Thyroid gland (tissue), 4 donors: ENCODE results near the gene KCNQ1. TPM values are rescaled to one million over a fixed set of nuclear protein-coding genes. Genes with fewer than 3 reads are reported as not detected.

ENCODE experiments used
- DNase-seq, 2 donors: peaks; one replicate each; pipeline ENCODE4 v3.0.0-alpha.2; 2019
- H3K27ac ChIP-seq, 3 donors: fragments of 200-600 bp; sonication (generic); 1 replicate in 2 of 3; 2 replicates in 1 of 3; pipeline ENCODE4 v1.5.1; 2016 to 2019; ENCODE audit warnings: mild to moderate bottlenecking in 1 of 3, moderate library complexity in 1 of 3
- H3K27me3 ChIP-seq: fragments of 200-600 bp; sonication (generic); one replicate; pipeline ENCODE4 v1.5.1; 2019
- H3K36me3 ChIP-seq, 2 donors: fragments of 200-600 bp; sonication (generic); one replicate each; pipeline ENCODE4 v1.5.1; 2016 to 2019
- H3K4me1 ChIP-seq, 2 donors: fragments of 200-600 bp; sonication (generic); one replicate each; pipeline ENCODE4 v1.5.1; 2017 to 2019
- H3K4me3 ChIP-seq, 3 donors: fragments of 200-600 bp; sonication (generic); replicated peaks in 1 of 3; 1 replicate in 2 of 3; 2 replicates in 1 of 3; pipeline ENCODE4 v1.5.1; 2016; ENCODE audit warnings: mild to moderate bottlenecking in 1 of 3
- H3K9me3 ChIP-seq: fragments of 200-600 bp; sonication (generic); one replicate; pipeline ENCODE4 v1.5.1; 2017
- CTCF ChIP-seq, 6 experiments: fragments of 200-600 bp in 3 of 6; fragments of 450-650 bp in 3 of 6; sonication (generic) in 3 of 6; IDR thresholded peaks; one replicate each; pipeline ENCODE4 v1.5.1; 2016 to 2019; ENCODE audit warnings: antibody characterized with exemption in 6 of 6, mild to moderate bottlenecking in 2 of 6, inconsistent platforms in 1 of 6, moderate library complexity in 1 of 6
- POLR2A ChIP-seq, 2 donors: fragments of 450-650 bp; IDR thresholded peaks; one replicate each; pipeline ENCODE4 v1.6.1; 2017; ENCODE audit warnings: antibody characterized with exemption in 2 of 2, mild to moderate bottlenecking in 2 of 2, moderate library complexity in 1 of 2
- WGBS, 2 donors: methylation state at CpG; one replicate each; pipeline ENCODE4 v1.1.5; 2017; 5-methylcytosine and 5-hydroxymethylcytosine counted together
- intact Hi-C: fragments of 100-400 bp; cut with DNase I; formaldehyde crosslinking; loops from one replicate; pipeline ENCODE4 v1.15.1; 2023
- total RNA-seq, 4 donors: library from RNA; depleted of rRNA; stranded (reverse); fragments of >200 nt; gene quantifications; one replicate each; pipeline ENCODE4 v1.2.3, GENCODE V29; 2016

KCNQ1 gene
- total RNA-seq, 4 donors from 2014 or later = 51.3 to 103 (median 97.8) TPM

- DNase-seq = no peak
- no peaks in the 10 kb centered on the region for H3K27me3 ChIP-seq
- no peak overlapping the region for H3K27ac ChIP-seq
- H3K4me1 ChIP-seq = no peaks in the 10 kb centered on the region
- no peak overlapping the region for H3K4me3 ChIP-seq
- H3K9me3 ChIP-seq = no peaks in the 10 kb centered on the region
- no peaks in the 10 kb centered on the region for H3K36me3 ChIP-seq
- intact Hi-C loops = no loop called here
- WGBS, 2 donors = 87 to 94% methylated on average over 13 to 15 of the region's 17 CpGs
- TF ChIP-seq POLR2A (IDR thresholded peaks at IDR 0.05) (no peak), CTCF (IDR thresholded peaks at IDR 0.05) (no peak)
These were observed 275.2 kb downstream of the KCNQ1 start for GRCh38 chr11:2719831-2720590.

GRCh38 chr11:2721210-2721916, 276.6 kb downstream of the KCNQ1 start:
- no peaks in the 10 kb centered on the region for H3K36me3 ChIP-seq
- peaks cover 0 to 3% of the 10 kb centered on the region in 2 donors for H3K4me1 ChIP-seq
- H3K27me3 ChIP-seq = no peaks in the 10 kb centered on the region
- no peak for DNase-seq
- TF ChIP-seq CTCF (IDR thresholded peaks at IDR 0.05) = no peak
- TF ChIP-seq POLR2A (IDR thresholded peaks at IDR 0.05) = no peak
- WGBS, 2 donors = 89 to 91% methylated on average over 23 to 27 of the region's 27 CpGs
- intact Hi-C loops = no loop called here
- H3K9me3 ChIP-seq = no peaks in the 10 kb centered on the region
- H3K27ac ChIP-seq = no peak overlapping the region
- no peak overlapping the region for H3K4me3 ChIP-seq

- DNase-seq = no peak
- intact Hi-C loops = no loop called here
- no peaks in the 10 kb centered on the region for H3K36me3 ChIP-seq
- H3K4me1 ChIP-seq = peaks cover 0 to 3% of the 10 kb centered on the region in 2 donors
- TF ChIP-seq POLR2A (IDR thresholded peaks at IDR 0.05) (no peak), CTCF (IDR thresholded peaks at IDR 0.05) (no peak)
- no peak overlapping the region for H3K4me3 ChIP-seq
- 89 to 90% methylated on average over 12 to 14 of the region's 15 CpGs for WGBS, 2 donors
- H3K27ac ChIP-seq = no peak overlapping the region
- no peaks in the 10 kb centered on the region for H3K9me3 ChIP-seq
- H3K27me3 ChIP-seq = no peaks in the 10 kb centered on the region
These were observed 278.1 kb downstream of the KCNQ1 start for GRCh38 chr11:2722955-2723354.

- Histone ChIP-seq H3K27ac (no peak overlapping the region), H3K9me3 (no peaks in the 10 kb centered on the region), H3K36me3 (no peaks in the 10 kb centered on the region), H3K4me3 (no peak overlapping the region), H3K27me3 (no peaks in the 10 kb centered on the region), H3K4me1 (peaks cover 0 to 3% of the 10 kb centered on the region in 2 donors)
- TF ChIP-seq CTCF (IDR thresholded peaks at IDR 0.05) (no peak), POLR2A (IDR thresholded peaks at IDR 0.05) (no peak)
- no peak for DNase-seq
- intact Hi-C loops = no loop called here
- 90 to 96% methylated on average over 16 of the region's 16 CpGs for whole genome bisulfite sequencing, 2 donors
These were observed 279.3 kb downstream of the KCNQ1 start for GRCh38 chr11:2724104-2724503.
